OCI-LY1 (cell line): Measurements from ENCODE around the gene TAX1BP3.

Experiments used
- EZH2 ChIP-seq: fragments of 200-600 bp; sonication (generic), shearing (Covaris generic); IDR thresholded peaks from 2 replicates; pipeline ENCODE4 v1.8.0; 2017; ENCODE audit warnings: borderline replicate concordance, mixed run types, mild to moderate bottlenecking, antibody characterized with exemption, low read length, moderate library complexity, mixed read lengths
- TF ChIP-seq, protein P1 (sequence below): fragments of 200-600 bp; sonication (generic), shearing (Covaris generic); IDR thresholded peaks from 2 replicates; pipeline ENCODE4 v1.5.1; 2017; ENCODE audit warnings: mild to moderate bottlenecking, antibody characterized with exemption, low read length, moderate library complexity, mixed read lengths

GRCh38 chr17:3675886-3676285 lies 7.5 kb upstream of the TAX1BP3 start:
- TF ChIP-seq, protein P1, sequence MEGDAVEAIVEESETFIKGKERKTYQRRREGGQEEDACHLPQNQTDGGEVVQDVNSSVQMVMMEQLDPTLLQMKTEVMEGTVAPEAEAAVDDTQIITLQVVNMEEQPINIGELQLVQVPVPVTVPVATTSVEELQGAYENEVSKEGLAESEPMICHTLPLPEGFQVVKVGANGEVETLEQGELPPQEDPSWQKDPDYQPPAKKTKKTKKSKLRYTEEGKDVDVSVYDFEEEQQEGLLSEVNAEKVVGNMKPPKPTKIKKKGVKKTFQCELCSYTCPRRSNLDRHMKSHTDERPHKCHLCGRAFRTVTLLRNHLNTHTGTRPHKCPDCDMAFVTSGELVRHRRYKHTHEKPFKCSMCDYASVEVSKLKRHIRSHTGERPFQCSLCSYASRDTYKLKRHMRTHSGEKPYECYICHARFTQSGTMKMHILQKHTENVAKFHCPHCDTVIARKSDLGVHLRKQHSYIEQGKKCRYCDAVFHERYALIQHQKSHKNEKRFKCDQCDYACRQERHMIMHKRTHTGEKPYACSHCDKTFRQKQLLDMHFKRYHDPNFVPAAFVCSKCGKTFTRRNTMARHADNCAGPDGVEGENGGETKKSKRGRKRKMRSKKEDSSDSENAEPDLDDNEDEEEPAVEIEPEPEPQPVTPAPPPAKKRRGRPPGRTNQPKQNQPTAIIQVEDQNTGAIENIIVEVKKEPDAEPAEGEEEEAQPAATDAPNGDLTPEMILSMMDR, result no peak
- TF ChIP-seq EZH2, result no peak
